ENCODE data around the gene TYR.
"Not testable (repeated sequence)": the region's sequence is repeated elsewhere in the genome, so short reads cannot be mapped to it uniquely, and the experiment has no call there.

Gene TYR

GRCh38 chr11:89272540-89273088 is 94.9 kb downstream of the TYR start:
- DNase-seq, result not testable (repeated sequence)

GRCh38 chr11:89273220-89273619 is 95.5 kb downstream of the TYR start:
- not testable (repeated sequence) for DNase-seq

DNA sequence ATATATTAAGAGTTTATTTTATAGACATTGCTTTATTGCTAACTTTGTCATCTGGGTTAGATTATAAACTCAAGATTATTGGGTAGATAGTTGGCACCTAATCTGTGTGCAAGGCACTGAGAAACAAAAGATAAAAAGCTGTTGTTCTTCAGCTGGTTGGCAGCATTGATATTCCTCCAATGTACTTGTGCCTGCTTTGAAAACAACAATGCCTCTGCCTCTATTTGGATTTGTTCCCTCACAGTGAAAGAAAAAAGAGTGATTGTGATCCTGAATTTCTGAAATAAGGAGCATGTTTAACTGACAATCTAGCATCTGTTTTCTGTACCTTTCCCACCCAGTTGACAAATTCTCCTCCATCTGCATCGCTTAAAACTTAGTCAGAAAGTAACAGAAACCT is 98.3 kb downstream of the TYR start:
- DNase-seq, result no peak

- no peak for DNase-seq
Observed at GRCh38 chr11:89279176-89279575, 101.5 kb downstream of the TYR start.

DNA sequence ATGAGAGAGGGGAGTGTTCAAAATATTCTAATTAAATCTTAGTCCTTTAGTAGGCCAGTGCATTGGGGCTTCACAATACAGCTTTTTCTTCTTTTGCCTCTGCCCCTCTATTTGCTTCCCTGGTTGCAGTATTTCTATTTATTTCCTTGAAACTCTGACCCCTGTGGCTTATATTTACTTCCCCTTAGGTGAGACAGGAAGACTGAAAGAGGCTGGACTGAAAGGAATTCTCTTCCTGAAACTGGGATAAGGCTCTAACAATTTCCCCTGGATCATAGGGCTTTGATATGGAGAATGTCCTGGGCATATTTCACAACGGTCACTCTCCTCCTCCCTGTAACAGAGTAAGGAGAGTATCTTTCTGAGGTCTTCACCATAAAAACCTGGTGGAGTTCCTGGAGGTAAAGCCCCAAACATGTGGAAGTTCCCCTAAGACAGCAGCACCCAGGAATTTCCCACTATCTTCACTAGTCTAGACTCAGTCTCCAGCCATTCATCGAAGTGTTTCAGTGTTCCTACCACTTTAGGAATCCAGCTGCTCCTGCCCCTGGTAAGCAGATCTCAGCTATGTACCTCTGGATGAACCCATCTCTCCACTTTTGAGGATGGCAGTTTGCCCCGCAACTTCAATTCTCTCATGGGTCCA is 103.5 kb downstream of the TYR start:
- DNase-seq, result not testable (repeated sequence)

DNA sequence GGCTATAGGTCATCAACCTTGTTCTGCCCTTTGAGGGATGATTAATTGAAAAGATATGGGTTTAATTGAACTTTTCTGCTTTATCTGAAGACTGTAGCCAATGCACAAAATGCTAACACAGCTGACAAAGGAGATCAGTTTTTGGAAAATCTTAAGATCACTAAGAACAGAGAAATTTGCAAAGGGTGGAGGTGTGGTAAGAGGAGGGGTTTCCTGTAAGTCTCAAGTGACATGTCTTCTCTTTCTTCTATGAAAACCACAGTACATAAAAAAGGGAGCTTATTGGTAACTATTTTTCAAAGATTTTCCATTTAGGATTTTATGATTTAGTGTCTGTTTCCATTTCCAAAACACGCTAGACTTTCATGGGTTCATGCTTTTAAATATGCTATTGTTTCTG is 108.9 kb downstream of the TYR start:
- not testable (repeated sequence) for DNase-seq

- not testable (repeated sequence) for DNase-seq
Observed at GRCh38 chr11:89288004-89288403, 110.3 kb downstream of the TYR start.

- no peak for DNase-seq
Observed at GRCh38 chr11:89293965-89294679, 116.4 kb downstream of the TYR start.

- not testable (repeated sequence) for DNase-seq
Observed at GRCh38 chr11:89295023-89295422, 117.3 kb downstream of the TYR start.

DNA sequence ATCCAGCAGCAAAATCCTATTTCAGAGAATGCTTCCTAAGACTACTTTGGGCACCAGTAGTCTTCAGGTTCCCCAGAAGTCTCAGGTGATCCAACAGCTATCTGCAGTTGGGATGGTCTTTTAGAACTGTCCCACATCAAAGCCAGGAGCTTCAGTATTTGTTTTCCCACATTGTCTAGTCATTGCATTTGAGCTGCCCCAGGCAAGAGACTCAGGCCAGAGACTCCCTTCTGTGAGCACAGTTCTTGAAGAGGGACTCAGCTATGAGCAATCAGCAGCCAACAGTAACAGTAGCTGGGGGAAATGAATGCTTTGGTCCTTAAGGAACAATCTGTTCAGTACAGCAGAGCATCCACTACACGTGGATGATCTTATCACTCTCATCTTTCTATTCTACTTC is 125.4 kb downstream of the TYR start:
- DNase-seq, result not testable (repeated sequence)

GRCh38 chr11:89308272-89308671 is 130.6 kb downstream of the TYR start:
- not testable (repeated sequence) for DNase-seq

DNA sequence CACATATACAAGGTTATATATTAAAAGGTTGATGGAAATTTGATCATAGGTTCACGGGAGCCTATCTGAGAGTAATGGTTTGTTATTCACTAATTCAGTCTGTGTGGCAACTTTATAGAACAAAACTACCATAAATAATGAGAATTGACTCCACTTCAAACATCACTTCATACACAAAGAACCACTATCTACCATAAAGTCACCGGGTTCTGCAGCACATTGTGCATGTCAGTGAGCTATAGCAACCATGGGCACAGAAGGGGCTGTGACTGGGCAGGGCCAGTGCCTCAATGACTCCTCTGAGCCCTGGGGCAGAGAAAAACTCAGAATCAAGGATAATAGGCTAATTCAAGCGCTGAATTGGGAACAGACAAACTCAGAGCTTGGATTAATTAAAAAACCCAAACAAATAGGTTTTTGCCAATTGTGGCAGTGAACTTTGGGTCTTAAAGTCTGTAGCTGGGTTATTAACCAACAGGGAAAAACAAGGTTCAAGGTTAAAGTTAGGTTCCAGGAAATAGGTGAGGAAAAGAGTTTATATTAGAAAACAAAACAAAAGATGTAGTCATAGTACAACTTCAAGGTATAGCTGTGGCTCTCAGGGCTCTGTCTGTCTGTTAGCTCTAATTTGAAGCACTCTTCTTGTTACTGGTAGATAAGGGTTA is 131.8 kb downstream of the TYR start:
- not testable (repeated sequence) for DNase-seq

GRCh38 chr11:89310607-89311006 is 132.9 kb downstream of the TYR start:
- DNase-seq, result not testable (repeated sequence)

DNA sequence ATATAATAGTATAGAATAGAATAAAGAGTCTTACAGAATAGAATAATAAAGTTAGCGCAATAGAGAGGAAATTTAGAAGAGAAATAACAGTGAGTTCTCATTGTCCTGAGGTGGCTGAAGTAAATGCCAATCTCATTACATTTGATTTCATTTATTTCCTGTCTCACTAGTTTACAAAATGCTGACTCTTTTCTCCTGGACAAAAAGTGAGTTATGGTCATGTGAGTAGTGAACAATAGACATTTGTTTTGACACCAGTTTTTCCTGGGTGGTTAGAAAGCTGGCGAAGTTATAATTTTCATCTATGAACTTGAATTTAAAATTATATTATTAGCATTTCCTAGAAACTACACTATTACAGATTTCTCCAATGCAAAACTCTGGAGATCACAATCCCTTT is 143.7 kb downstream of the TYR start:
- no peak for DNase-seq

- DNase-seq, result no peak
Observed at GRCh38 chr11:89327885-89328284, 150.2 kb downstream of the TYR start.

GRCh38 chr11:89331940-89332339 is 154.3 kb downstream of the TYR start:
- DNase-seq, result not testable (repeated sequence)

- not testable (repeated sequence) for DNase-seq
Observed at GRCh38 chr11:89333704-89334103, 156.0 kb downstream of the TYR start.

GRCh38 chr11:89337100-89337650 is 159.5 kb downstream of the TYR start:
- not testable (repeated sequence) for DNase-seq

- not testable (repeated sequence) for DNase-seq
Observed at GRCh38 chr11:89338073-89338472, 160.4 kb downstream of the TYR start.

DNA sequence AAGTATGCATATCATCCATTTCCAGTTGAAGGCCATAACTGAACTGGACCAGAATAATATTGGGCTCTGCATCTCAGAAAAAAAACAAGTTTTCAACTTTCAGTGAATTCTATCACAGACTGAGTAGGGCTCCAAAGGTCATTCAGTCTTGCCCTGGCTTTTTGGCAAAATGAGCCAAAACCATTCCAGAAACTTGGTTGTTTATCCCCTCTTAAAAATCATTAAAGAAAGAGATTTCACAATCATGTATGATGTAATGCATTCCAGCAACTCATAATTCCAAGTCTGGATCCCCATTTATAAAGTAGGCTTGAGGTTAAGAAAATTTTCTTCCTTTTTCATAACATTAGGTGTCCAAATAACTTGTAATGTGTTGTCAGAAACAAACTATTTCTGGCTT is 162.8 kb downstream of the TYR start:
- not testable (repeated sequence) for DNase-seq

DNA sequence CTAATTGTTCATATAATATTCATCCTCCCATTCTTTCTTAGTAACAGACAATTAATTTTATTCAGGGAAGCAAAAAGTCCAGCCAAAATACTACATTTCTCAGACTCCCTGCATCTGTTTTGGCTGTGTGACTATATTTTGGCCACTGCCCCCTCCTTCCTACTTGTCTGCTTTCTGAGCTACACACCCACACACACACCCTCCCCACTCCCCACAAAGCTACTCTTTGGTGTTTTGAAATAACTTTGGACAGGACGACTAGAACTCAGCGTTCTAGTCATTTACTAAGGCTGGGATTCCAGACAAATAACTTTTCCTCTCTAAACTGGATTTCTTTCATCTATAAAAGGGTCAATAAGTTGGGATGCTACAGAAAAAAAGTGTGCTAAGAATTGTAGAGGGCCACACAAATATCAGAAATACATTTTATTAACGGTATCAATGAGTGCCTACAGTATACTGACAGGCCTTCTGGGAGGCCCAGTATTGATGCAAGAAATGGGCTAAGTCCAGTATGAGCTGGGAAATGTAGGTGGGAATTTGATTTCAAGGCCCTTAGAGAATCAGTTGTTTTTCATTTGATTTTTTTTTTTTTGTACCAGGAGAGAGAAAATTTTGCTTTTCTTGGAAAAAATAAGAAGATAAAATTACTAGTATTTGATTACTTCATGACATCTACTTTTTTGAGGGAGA is 165.4 kb downstream of the TYR start:
- DNase-seq, result not testable (repeated sequence)

Data from activated CD4-positive, CD25-positive, alpha-beta regulatory T cell (primary cell).